ENCODE measurements around the gene DTNB.

- TF ChIP-seq POLR2AphosphoS5 (IDR thresholded peaks at IDR 0.05; ENCODE audit: low read depth): no peak
- TF ChIP-seq, protein P1, sequence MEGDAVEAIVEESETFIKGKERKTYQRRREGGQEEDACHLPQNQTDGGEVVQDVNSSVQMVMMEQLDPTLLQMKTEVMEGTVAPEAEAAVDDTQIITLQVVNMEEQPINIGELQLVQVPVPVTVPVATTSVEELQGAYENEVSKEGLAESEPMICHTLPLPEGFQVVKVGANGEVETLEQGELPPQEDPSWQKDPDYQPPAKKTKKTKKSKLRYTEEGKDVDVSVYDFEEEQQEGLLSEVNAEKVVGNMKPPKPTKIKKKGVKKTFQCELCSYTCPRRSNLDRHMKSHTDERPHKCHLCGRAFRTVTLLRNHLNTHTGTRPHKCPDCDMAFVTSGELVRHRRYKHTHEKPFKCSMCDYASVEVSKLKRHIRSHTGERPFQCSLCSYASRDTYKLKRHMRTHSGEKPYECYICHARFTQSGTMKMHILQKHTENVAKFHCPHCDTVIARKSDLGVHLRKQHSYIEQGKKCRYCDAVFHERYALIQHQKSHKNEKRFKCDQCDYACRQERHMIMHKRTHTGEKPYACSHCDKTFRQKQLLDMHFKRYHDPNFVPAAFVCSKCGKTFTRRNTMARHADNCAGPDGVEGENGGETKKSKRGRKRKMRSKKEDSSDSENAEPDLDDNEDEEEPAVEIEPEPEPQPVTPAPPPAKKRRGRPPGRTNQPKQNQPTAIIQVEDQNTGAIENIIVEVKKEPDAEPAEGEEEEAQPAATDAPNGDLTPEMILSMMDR (IDR thresholded peaks at IDR 0.05; ENCODE audit: insufficient read depth, low read length): no peak
Measured at GRCh38 chr2:25375989-25376545, 297.3 kb downstream of the DTNB start.
